ENCODE results near the gene C15orf61.

C15orf61 gene

DNA sequence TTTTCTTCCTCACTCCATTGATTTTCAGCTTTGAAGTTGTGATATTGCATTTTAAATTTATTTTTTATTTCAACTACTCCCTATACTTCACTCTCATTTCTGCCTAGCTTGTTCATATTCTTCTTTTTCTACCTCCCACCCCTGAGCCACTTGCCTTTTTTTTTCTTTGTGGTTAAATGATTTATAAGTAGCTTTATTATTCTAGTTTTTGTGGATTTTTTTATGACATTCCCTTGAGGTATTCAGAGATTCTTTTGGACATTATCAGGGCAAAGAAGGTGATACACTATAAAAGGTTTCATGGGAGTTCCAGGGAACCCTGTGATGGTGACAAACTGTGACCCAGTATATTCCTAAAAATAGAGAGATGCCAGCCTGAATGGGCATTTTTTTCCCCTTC is 3.3 kb downstream of the C15orf61 start:
- Histone ChIP-seq H3K4me3 (no peak overlapping the region), H3K27ac (no peak overlapping the region)
- TF ChIP-seq, protein P1, sequence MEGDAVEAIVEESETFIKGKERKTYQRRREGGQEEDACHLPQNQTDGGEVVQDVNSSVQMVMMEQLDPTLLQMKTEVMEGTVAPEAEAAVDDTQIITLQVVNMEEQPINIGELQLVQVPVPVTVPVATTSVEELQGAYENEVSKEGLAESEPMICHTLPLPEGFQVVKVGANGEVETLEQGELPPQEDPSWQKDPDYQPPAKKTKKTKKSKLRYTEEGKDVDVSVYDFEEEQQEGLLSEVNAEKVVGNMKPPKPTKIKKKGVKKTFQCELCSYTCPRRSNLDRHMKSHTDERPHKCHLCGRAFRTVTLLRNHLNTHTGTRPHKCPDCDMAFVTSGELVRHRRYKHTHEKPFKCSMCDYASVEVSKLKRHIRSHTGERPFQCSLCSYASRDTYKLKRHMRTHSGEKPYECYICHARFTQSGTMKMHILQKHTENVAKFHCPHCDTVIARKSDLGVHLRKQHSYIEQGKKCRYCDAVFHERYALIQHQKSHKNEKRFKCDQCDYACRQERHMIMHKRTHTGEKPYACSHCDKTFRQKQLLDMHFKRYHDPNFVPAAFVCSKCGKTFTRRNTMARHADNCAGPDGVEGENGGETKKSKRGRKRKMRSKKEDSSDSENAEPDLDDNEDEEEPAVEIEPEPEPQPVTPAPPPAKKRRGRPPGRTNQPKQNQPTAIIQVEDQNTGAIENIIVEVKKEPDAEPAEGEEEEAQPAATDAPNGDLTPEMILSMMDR (IDR thresholded peaks at IDR 0.05) = no peak
- DNase-seq (ENCODE audit: low spot score) = no peak

DNA sequence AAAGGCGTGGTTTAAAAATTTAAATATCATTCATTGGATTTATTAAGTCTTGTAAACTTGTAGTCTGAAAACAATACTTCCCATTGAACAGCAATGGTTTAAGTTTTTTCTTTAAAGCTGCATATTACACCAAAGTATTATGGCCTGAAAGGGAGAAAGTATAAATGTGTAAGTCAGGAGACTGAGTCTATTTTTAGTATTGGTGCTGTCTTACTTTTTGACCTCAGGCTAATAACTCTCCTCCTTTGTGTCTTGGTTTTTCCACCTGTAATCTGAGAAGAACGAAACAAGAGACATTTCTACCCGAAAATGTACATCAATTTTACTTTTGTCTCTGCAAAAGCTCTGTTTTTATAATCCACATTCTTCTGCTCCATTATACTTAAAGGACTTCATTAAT is 7.6 kb downstream of the C15orf61 start:
- TF ChIP-seq, protein P1 (IDR thresholded peaks at IDR 0.05) = no peak
- Histone ChIP-seq H3K27ac (no peak overlapping the region), H3K4me3 (no peak overlapping the region)
- DNase-seq (ENCODE audit: low spot score) = no peak

DNA sequence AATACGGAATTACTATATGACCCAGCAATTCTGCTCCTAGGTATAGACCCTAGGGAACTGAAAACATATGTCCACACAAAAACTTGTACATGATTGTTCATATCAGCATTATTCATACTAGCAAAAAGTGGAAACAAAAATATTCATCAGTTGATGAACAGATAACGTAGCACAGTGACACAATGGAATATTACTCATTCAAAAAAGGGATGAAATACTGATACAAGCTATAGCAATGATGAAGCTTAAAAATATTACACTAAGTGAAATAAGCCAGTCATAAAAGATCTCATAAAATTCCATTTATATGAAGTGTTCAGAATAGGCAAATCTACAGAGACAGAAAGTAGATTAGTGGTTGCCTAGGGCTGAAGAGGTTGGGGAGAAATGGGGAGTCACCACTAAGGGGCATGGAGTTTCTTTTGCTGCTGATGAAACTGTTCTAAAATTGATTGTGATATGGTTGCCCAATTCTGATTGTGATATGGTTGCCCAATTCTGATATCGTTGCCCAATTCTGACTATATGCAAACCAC is 10.5 kb downstream of the C15orf61 start:
- Histone ChIP-seq H3K27ac (no peak overlapping the region), H3K4me3 (no peak overlapping the region)
- no peak for DNase-seq (ENCODE audit: low spot score)
- TF ChIP-seq, protein P1 (IDR thresholded peaks at IDR 0.05) = no peak

DNA sequence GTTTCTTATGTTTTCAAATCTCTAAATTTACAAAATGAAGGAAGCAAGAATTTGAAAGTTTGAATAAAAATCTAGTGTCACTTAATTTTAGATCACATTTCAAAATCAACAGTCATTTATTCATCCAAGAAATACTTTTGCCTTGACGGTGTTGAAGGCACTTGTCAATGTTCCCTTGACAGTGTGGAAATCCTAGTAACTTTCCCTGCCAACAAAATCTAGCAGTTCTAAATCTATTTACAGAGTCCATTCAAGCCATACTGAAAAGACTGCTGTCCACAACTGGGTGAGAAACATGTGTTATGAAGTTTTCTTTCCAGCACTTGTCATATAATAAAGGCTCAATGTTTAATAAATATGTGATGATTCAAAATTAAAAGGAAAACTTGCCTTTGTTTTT is 12.9 kb downstream of the C15orf61 start:
- no peak overlapping the region for H3K4me3 ChIP-seq
- DNase-seq (ENCODE audit: low spot score) = no peak
- TF ChIP-seq, protein P1 (IDR thresholded peaks at IDR 0.05) = no peak
- no peak overlapping the region for H3K27ac ChIP-seq

DNA sequence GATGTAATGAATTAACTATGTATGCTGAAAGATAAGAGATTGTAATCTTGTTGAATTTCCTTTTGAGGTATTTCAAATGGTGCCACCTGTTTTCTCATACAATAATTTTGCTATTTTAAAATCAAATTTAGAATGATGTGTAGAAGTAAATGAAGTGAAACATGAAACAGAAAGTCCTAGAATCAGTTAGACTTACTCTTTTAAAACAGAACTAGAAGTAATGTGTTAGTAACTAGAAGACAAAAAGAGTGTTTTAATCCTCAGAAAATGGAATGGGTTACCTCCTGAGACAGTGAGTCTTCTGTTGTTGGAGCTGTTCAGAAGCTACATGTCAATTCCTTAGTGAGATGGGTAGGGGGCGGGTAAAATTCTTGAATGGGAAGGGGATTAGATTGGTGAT is 13.4 kb downstream of the C15orf61 start:
- no peak for DNase-seq (ENCODE audit: low spot score)
- Histone ChIP-seq H3K4me3 (no peak overlapping the region), H3K27ac (no peak overlapping the region)
- TF ChIP-seq, protein P1 (IDR thresholded peaks at IDR 0.05) = no peak

DNA sequence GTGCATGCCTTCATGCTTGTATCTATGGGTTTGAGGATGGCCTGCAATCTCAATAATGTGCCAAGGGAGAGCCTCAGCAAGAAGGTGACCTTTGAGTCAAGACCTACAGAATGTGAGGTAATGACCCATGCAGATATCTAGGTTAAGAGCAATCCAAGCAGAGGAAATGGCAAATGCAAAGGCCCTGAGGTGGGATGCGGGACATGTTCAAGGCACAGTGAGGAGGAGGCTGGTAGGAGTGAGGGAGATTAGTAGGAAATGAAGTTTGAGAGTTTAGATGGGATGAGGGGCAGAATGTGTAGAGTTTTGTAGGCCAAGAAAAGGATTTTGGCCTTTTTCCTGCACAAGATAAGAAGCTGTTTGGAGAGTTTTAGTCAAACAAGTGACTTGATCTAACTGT is 16.8 kb downstream of the C15orf61 start:
- Histone ChIP-seq H3K27ac (no peak overlapping the region), H3K4me3 (no peak overlapping the region)
- TF ChIP-seq, protein P1 (IDR thresholded peaks at IDR 0.05) = no peak
- no peak for DNase-seq (ENCODE audit: low spot score)

DNA sequence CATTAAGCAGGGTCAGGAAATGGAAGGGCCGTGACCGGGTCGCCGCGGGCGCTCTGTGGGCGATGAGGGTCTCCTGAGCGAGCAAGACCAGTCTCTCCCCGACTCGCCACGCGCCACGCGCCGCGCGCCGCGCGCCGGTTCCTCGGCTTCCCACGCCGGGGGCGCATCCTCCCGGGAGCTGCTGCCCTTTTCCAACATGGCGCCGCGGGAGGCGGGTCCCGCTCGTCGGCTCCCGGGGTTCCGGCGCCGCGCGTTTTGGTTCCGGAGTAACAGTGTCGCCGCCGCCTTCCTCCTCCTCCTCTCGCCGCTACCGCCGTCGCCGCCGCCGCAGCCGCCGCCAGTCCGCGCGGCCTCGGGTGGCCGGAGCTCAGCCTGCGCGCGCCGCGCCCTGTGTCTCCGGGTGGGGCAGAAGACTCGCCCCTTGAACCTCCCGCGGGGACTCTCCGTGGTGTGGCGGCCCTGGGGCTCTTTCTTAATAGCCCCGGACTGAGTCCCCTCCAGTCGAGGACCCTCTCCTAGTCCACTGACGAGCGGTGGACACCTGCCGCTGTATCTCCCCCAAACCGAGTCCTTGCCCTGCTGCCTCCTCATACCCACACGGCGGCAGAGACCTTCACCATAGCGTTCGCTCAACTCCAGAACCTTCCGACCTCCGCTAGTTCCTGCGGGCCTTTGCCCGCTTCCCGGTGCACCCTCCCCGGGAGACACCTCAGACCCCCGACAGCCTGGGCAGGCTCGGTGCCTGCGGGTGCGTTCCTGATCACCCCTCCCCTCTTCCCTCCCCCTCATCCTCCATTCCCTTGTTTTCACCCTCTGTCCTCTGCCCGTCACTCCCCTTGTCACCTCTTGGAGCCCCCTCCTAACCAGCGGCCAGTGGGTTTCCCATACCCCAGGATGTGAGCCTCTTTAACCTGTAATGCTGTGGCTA is 21.8 kb downstream of the C15orf61 start, which contains the start of gene MAP2K5:
Gene MAP2K5 (plus strand): TSS at position 284 of the 928 bp plus-strand sequence. CDS start 633 bp downstream, at position 917.
- peak within 1 kb of the TSS; percentile 73 to 86 for H3K27ac ChIP-seq
- TF ChIP-seq, protein P1 (IDR thresholded peaks at IDR 0.05) = no peak
- DNase-seq (ENCODE audit: low spot score) = peak; percentile 88
- H3K4me3 ChIP-seq = peak within 1 kb of the TSS; percentile 79
